H1 (cell line): Measurements from ENCODE around the gene THRB. TPM values are rescaled to one million over a fixed set of nuclear protein-coding genes. Genes with fewer than 3 reads are reported as not detected.

Experiments
- CTCF ChIA-PET: fragments of 300-600 bp; sonication (Branson Sonifier 250); formaldehyde crosslinking; loops from one replicate; lab custom pipeline; 2021; ENCODE audit not compliant: partially characterized antibody; lab: Charles Lee
- POLR2A ChIA-PET: fragments of 300-600 bp; sonication (Branson Sonifier 250); formaldehyde crosslinking; loops from one replicate; lab custom pipeline; 2021; ENCODE audit warnings: inconsistent platforms; ENCODE audit not compliant: partially characterized antibody; lab: Charles Lee
- DNase-seq, 2 experiments: peaks; one replicate each; pipeline versions ENCODE4 v3.0.0 to v3.0.0-alpha.2; 2010 to 2022; ENCODE audit warnings: low spot score in 2 of 2, low read depth in 1 of 2, mixed read lengths in 1 of 2
- FAIRE-seq: peaks from 2 replicates; lab custom pipeline; 2011; peaks lifted over from hg19 to GRCh38; lab: Jason Lieb, UNC
- H2AFZ ChIP-seq: 2 replicates; pipeline ENCODE4 v1.8.1; 2012; ENCODE audit warnings: low read length, inconsistent platforms
- H2AK5ac ChIP-seq: 2 replicates; pipeline ENCODE4 v1.6.1; 2013; ENCODE audit warnings: low read depth, low read length
- H2BK120ac ChIP-seq: replicated peaks from 2 replicates; pipeline ENCODE3; 2013; ENCODE audit warnings: low read depth, low read length, inconsistent platforms
- H2BK12ac ChIP-seq: 2 replicates; pipeline ENCODE4 v1.6.1; 2013; ENCODE audit warnings: low read depth, low read length
- H2BK15ac ChIP-seq: 2 replicates; pipeline ENCODE4 v1.6.1; 2013; ENCODE audit warnings: low read length
- H2BK20ac ChIP-seq: 2 replicates; pipeline ENCODE4 v1.6.1; 2013; ENCODE audit warnings: low read length
- H2BK5ac ChIP-seq: 2 replicates; pipeline ENCODE4 v1.6.1; 2013; ENCODE audit warnings: low read depth, low read length
- H3K14ac ChIP-seq: 2 replicates; pipeline ENCODE4 v1.6.1; 2013; ENCODE audit warnings: inconsistent platforms; ENCODE audit not compliant: insufficient read length
- H3K18ac ChIP-seq: 2 replicates; pipeline ENCODE4 v1.6.1; 2013; ENCODE audit warnings: low read length; ENCODE audit errors: extremely low read depth
- H3K23ac ChIP-seq: 2 replicates; pipeline ENCODE4 v1.6.1; 2013; ENCODE audit warnings: inconsistent platforms; ENCODE audit not compliant: insufficient read length
- H3K23me2 ChIP-seq: 2 replicates; pipeline ENCODE4 v1.6.1; 2013; ENCODE audit warnings: low read depth, low read length
- H3K27ac ChIP-seq: 2 replicates; pipeline ENCODE4 v1.6.1; 2011; ENCODE audit warnings: low read depth, low read length, inconsistent platforms
- H3K27me3 ChIP-seq, 4 experiments: replicated peaks in 1 of 4; 1 replicate in 1 of 4; 2 replicates in 3 of 4; pipeline versions ENCODE4 v1.6.1 to v1.8.1; 2011 to 2013; ENCODE audit warnings: low read length in 3 of 4, mild to moderate bottlenecking in 3 of 4, inconsistent platforms in 2 of 4, mixed read lengths in 2 of 4, moderate library complexity in 1 of 4; ENCODE audit not compliant: control insufficient read depth in 3 of 4, insufficient read depth in 3 of 4; ENCODE audit errors: extremely low read depth in 1 of 4
- H3K36me3 ChIP-seq, 4 experiments: 2 replicates each; pipeline versions ENCODE4 v1.6.1 to v1.8.1; 2011 to 2013; ENCODE audit warnings: mild to moderate bottlenecking in 4 of 4, low read length in 3 of 4, moderate library complexity in 2 of 4, control low read depth in 1 of 4, inconsistent platforms in 1 of 4; ENCODE audit not compliant: insufficient read depth in 4 of 4, control insufficient read depth in 2 of 4
- H3K4ac ChIP-seq: replicated peaks from 2 replicates; pipeline ENCODE3; 2013; ENCODE audit warnings: low read length, low read depth, mixed read lengths, inconsistent platforms; ENCODE audit not compliant: insufficient read length
- H3K4me1 ChIP-seq, 4 experiments: replicated peaks in 1 of 4; 1 replicate in 1 of 4; 2 replicates in 3 of 4; pipeline versions ENCODE4 v1.6.1 to v1.8.1; 2011 to 2013; ENCODE audit warnings: low read length in 3 of 4, inconsistent platforms in 2 of 4, mixed read lengths in 1 of 4; ENCODE audit not compliant: insufficient read depth in 4 of 4, control insufficient read depth in 3 of 4
- H3K4me2 ChIP-seq, 2 experiments: 2 replicates each; pipeline versions ENCODE4 v1.6.1 to v1.8.1; 2011 to 2013; ENCODE audit warnings: low read depth in 2 of 2, low read length in 2 of 2, control low read depth in 1 of 2, inconsistent platforms in 1 of 2, mild to moderate bottlenecking in 1 of 2; ENCODE audit not compliant: insufficient read depth in 1 of 2
- H3K4me3 ChIP-seq, 4 experiments: fragments of 200-600, 300-600 bp in 1 of 4; sonication (generic), shearing (Covaris generic), sonication (Bioruptor Twin) in 1 of 4; 2 replicates each; pipeline versions ENCODE4 v1.5.1 to v1.8.1; 2011 to 2016; ENCODE audit warnings: low read length in 4 of 4, low read depth in 3 of 4, control low read depth in 2 of 4, inconsistent platforms in 2 of 4, mild to moderate bottlenecking in 2 of 4, mixed read lengths in 1 of 4, moderate library complexity in 1 of 4; ENCODE audit not compliant: insufficient read depth in 2 of 4; ENCODE audit errors: extremely low read depth in 1 of 4
- H3K56ac ChIP-seq: replicated peaks from 2 replicates; pipeline ENCODE3; 2013; ENCODE audit warnings: low read depth, mild to moderate bottlenecking, mixed read lengths, low read length, inconsistent platforms; ENCODE audit not compliant: insufficient read length
- H3K79me1 ChIP-seq: 2 replicates; pipeline ENCODE4 v1.6.1; 2013; ENCODE audit warnings: low read depth, low read length, control low read depth
- H3K79me2 ChIP-seq, 2 experiments: 2 replicates each; pipeline versions ENCODE4 v1.6.1 to v1.8.1; 2012 to 2013; ENCODE audit warnings: low read length in 2 of 2, mild to moderate bottlenecking in 2 of 2, inconsistent platforms in 1 of 2; ENCODE audit not compliant: insufficient read depth in 2 of 2, control insufficient read depth in 1 of 2
- H3K9ac ChIP-seq, 4 experiments: replicated peaks in 1 of 4; 1 replicate in 1 of 4; 2 replicates in 3 of 4; pipeline versions ENCODE4 v1.6.1 to v1.8.1; 2011 to 2013; ENCODE audit warnings: low read depth in 3 of 4, low read length in 3 of 4, control low read depth in 2 of 4, mild to moderate bottlenecking in 2 of 4, moderate library complexity in 2 of 4, inconsistent platforms in 1 of 4; ENCODE audit errors: extremely low read depth in 1 of 4
- H3K9me3 ChIP-seq, 2 experiments: 2 replicates each; pipeline versions ENCODE4 v1.6.1 to v1.8.1; 2012 to 2013; ENCODE audit warnings: mild to moderate bottlenecking in 2 of 2, moderate library complexity in 2 of 2, control low read depth in 1 of 2, inconsistent platforms in 1 of 2, low read depth in 1 of 2, low read length in 1 of 2, mixed read lengths in 1 of 2; ENCODE audit not compliant: insufficient read depth in 2 of 2
- H4K20me1 ChIP-seq, 2 experiments: replicated peaks in 1 of 2; 2 replicates each; pipeline versions ENCODE3 to v1.8.1; 2011 to 2013; ENCODE audit warnings: inconsistent platforms in 2 of 2, low read length in 2 of 2, mild to moderate bottlenecking in 1 of 2; ENCODE audit not compliant: insufficient read depth in 2 of 2, control insufficient read depth in 1 of 2
- H4K5ac ChIP-seq: 2 replicates; pipeline ENCODE4 v1.6.1; 2013; ENCODE audit warnings: low read length, low read depth, mixed read lengths, inconsistent platforms; ENCODE audit not compliant: insufficient read length
- H4K8ac ChIP-seq: 2 replicates; pipeline ENCODE4 v1.8.0; 2013; ENCODE audit warnings: mild to moderate bottlenecking, moderate library complexity, low read length, inconsistent platforms; ENCODE audit not compliant: insufficient read depth; ENCODE audit errors: extremely low read depth
- H4K91ac ChIP-seq: replicated peaks from 2 replicates; pipeline ENCODE3; 2013; ENCODE audit warnings: low read length, mixed read lengths, inconsistent platforms; ENCODE audit not compliant: insufficient read length
- BACH1 ChIP-seq: IDR thresholded peaks from 2 replicates; pipeline ENCODE4 v1.6.1; 2012; ENCODE audit warnings: low read length, improper control_type of control experiment
- BCL11A ChIP-seq, 2 experiments: IDR thresholded peaks; one replicate each; pipeline ENCODE4 v1.6.1; 2011; ENCODE audit warnings: low read depth in 2 of 2, low read length in 2 of 2, mild to moderate bottlenecking in 2 of 2
- CEBPB ChIP-seq: IDR thresholded peaks from 2 replicates; pipeline ENCODE4 v1.6.1; 2012; ENCODE audit warnings: low read depth, low read length
- CHD1 ChIP-seq: IDR thresholded peaks from 2 replicates; pipeline ENCODE4 v1.6.1; 2012; ENCODE audit warnings: low read depth, low read length, improper control_type of control experiment
- GABPA ChIP-seq: IDR thresholded peaks from 2 replicates; pipeline ENCODE4 v1.6.1; 2011; ENCODE audit warnings: mild to moderate bottlenecking, low read length, moderate library complexity, borderline replicate concordance; ENCODE audit not compliant: insufficient read depth
- HDAC6 ChIP-seq: IDR thresholded peaks from one replicate; pipeline ENCODE4 v1.7.1; 2012; ENCODE audit warnings: low read depth, mild to moderate bottlenecking, inconsistent platforms, low read length, moderate library complexity
- JUN ChIP-seq: IDR thresholded peaks from 2 replicates; pipeline ENCODE4 v1.6.1; 2011; ENCODE audit warnings: low read depth, mild to moderate bottlenecking, improper control_type of control experiment, low read length
- JUND ChIP-seq: IDR thresholded peaks from 2 replicates; pipeline ENCODE4 v1.6.1; 2011; ENCODE audit warnings: mild to moderate bottlenecking, improper control_type of control experiment, low read length
- POLR2A ChIP-seq, 2 experiments: IDR thresholded peaks; 1 replicate in 1 of 2; 2 replicates in 1 of 2; pipeline ENCODE4 v1.6.1; 2011; ENCODE audit warnings: low read depth in 2 of 2, low read length in 2 of 2, mild to moderate bottlenecking in 2 of 2; ENCODE audit errors: control extremely low read depth in 1 of 2
- SIN3A ChIP-seq, 2 experiments: IDR thresholded peaks in 1 of 2; conservative IDR thresholded peaks in 1 of 2; 2 replicates each; pipeline ENCODE4 v1.6.1; 2011 to 2012; ENCODE audit warnings: low read length in 2 of 2, improper control_type of control experiment in 1 of 2, low read depth in 1 of 2, mild to moderate bottlenecking in 1 of 2
- SP4 ChIP-seq: IDR thresholded peaks from 2 replicates; pipeline ENCODE4 v1.6.1; 2012; ENCODE audit warnings: low read length, inconsistent platforms
- TEAD4 ChIP-seq: IDR thresholded peaks from 2 replicates; pipeline ENCODE4 v1.6.1; 2012; ENCODE audit warnings: low read depth, low read length, inconsistent platforms, mixed read lengths
- ZNF274 ChIP-seq: IDR thresholded peaks from 2 replicates; pipeline ENCODE4 v1.7.0; 2012; ENCODE audit warnings: low read length, borderline replicate concordance; ENCODE audit errors: extremely low read depth
- polyA plus RNA-seq, 7 experiments: library from polyadenylated mRNA; depleted of rRNA in 3 of 7; stranded (reverse) in 5 of 7; unstranded in 2 of 7; fragments of >200 nt in 5 of 7; fragments of 200-250 nt in 2 of 7; gene quantifications; 1 replicate in 5 of 7; 2 replicates in 1 of 7; 4 replicates in 1 of 7; pipeline versions ENCODE4 v1.2.1 to v1.2.3, GENCODE V29; 2011 to 2013; ENCODE audit warnings: missing spikeins in 2 of 7, mixed read lengths in 2 of 7
- total RNA-seq: library from RNA; stranded (reverse); fragmentation: NEBNext Ultra II Directional; extraction: Animal tissue kit (Norgen Biotek cat#: 25700); gene quantifications from 2 replicates; pipeline ENCODE4 v1.2.1, GENCODE V29; 2021
- TF ChIP-seq, protein P1 (sequence below): IDR thresholded peaks from 2 replicates; pipeline ENCODE4 v1.6.1; 2012; ENCODE audit warnings: inconsistent platforms

The THRB gene
- total and polyA plus RNA-seq, 2 of the 8 experiments (the other 6 are each of a cell fraction or from before 2014, with no cell fraction given): 0.98 to 3.9 TPM

DNA sequence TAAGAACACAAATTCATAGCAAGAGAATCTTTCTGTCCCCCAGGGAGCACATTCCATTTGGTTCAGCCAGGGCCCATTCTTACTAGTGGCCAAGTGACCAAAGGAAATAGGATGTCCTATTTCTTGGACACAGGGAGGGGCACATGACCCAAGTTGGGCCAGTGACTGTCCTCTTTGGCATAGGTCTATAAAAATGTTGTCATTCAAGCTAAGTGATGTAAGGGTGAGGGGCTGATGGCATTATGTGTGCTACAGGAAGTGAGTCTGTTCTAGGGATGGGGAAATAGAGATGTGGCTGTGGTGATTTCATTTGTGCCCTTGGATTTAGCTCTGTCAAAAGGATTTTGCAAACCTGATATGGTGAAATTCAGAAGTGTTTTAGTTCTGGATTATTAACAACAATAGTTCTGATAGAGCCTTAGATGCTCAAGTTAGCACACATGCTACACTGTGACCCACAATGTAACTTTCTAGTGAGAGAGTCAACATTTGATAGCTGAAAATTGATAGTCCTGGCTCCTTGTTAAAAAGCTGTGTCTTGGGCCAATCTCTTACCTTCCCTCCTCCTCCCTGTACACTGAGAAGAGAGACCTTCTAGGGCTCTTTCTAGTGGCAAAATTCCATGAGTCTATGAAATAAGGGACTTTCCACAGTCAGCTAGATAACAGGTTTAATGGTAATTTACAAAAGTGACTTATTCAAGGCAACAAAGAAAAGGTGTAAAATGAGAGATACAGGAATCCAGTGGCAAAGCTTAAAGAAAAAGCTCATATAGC lies 117.2 kb downstream of the THRB start:
- H3K23ac ChIP-seq: no peak overlapping the region
- H3K27ac ChIP-seq: no peak overlapping the region
- H4K5ac ChIP-seq: no peak overlapping the region
- no peaks in the 10 kb centered on the region for H3K36me3 ChIP-seq
- H3K27me3 ChIP-seq: no peaks in the 10 kb centered on the region
- no peak overlapping the region for H2AK5ac ChIP-seq
- no peak overlapping the region for H3K4me2 ChIP-seq
- no peaks in the 10 kb centered on the region for H3K79me1 ChIP-seq
- H3K4ac ChIP-seq: no peak overlapping the region
- no peak overlapping the region for H3K4me3 ChIP-seq
- DNase-seq (no peak), FAIRE-seq (no peak)
- no peak overlapping the region for H2BK12ac ChIP-seq
- H3K14ac ChIP-seq: no peak overlapping the region
- no peak overlapping the region for H2BK15ac ChIP-seq
- no peaks in the 10 kb centered on the region for H4K20me1 ChIP-seq
- no peak overlapping the region for H2BK5ac ChIP-seq
- CTCF ChIA-PET: interaction anchor here (0.7 to 1.1 kb wide), 4 partner anchors 10 to 101 kb away, joined by 3 to 4 read pairs (median 3); no protein-coding TSS in a partner anchor
- H2AFZ ChIP-seq: no peak overlapping the region
- no peak overlapping the region for H2BK120ac ChIP-seq
- H3K4me1 ChIP-seq: no peaks in the 10 kb centered on the region
- no peak overlapping the region for H3K18ac ChIP-seq
- no peak overlapping the region for H3K56ac ChIP-seq
- TF ChIP-seq JUND (no peak), CHD1 (no peak), POLR2A (IDR thresholded peaks at IDR 0.05; ENCODE audit: control extremely low read depth in 1 of 2, low read depth in 2 of 2, low read length in 2 of 2) (no peak), CEBPB (no peak), BACH1 (no peak), BCL11A (IDR thresholded peaks at IDR 0.05; ENCODE audit: low read depth in 2 of 2, low read length in 2 of 2) (no peak), JUN (no peak), GABPA (no peak), HDAC6 (no peak), ZNF274 (no peak), SIN3A (conservative IDR thresholded peaks at IDR 0.05 in 1 of 2, IDR thresholded peaks at IDR 0.05 in 1 of 2; ENCODE audit: low read depth in 1 of 2, low read length in 2 of 2) (no peak), TEAD4 (no peak), SP4 (no peak)
- TF ChIP-seq, protein P1, sequence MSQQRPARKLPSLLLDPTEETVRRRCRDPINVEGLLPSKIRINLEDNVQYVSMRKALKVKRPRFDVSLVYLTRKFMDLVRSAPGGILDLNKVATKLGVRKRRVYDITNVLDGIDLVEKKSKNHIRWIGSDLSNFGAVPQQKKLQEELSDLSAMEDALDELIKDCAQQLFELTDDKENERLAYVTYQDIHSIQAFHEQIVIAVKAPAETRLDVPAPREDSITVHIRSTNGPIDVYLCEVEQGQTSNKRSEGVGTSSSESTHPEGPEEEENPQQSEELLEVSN: no peak
- POLR2A ChIA-PET: no interaction called here
- no peaks in the 10 kb centered on the region for H3K79me2 ChIP-seq
- no peak overlapping the region for H3K9ac ChIP-seq
- H4K91ac ChIP-seq: no peak overlapping the region
- no peaks in the 10 kb centered on the region for H3K23me2 ChIP-seq
- H3K9me3 ChIP-seq: no peaks in the 10 kb centered on the region
- no peak overlapping the region for H4K8ac ChIP-seq
- H2BK20ac ChIP-seq: no peak overlapping the region
